Hematopoietic multipotent progenitor cell treated with erythropoietin and hydrocortisone succinate and interleukin-3 and kit ligand, for 6 days (in vitro differentiated cells): ENCODE results near the gene PCA3.

Experiments
- DNase-seq: peaks from one replicate; pipeline ENCODE4 v3.0.0-alpha.2; 2015

The PCA3 gene

DNA sequence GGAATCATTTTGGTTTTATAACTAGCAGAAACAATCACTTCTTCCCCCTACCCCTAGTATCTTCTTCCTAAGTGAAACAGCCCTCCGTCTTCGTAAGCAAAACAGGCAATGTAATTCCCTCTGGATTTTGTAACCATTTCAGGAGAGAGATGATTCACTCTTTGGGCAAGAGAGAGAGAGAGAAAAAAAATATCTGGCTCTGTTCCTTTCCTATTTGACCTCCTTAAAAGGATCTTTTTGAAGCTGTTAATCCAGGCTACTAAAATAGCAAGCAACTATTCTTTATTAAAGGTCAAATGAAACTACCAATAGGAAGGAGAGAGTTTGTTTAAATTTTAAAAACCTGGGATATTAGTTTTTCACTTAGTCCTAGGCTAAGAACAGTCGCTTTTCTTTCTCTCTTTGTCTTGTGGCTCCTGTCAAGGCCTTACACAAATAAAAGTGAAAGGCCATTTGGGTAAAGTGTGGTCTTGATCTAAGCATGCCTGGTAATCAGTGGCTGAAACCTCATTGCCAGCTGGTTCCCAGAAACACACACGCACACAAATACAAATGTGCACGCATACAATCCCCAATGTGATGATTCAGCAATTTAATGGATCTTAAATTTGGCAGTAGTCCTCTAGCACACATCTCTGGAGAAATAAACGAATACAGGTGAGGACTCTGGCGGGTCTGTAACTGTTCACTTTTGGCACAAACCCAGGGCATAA, 71.5 kb downstream of the PCA3 start:
- no peak for DNase-seq
